BJ (cell line): ENCODE results near the gene KRTAP10-1. TPM values are rescaled to one million over a fixed set of nuclear protein-coding genes. Genes with fewer than 3 reads are reported as not detected.

ENCODE experiments used
- CTCF ChIA-PET: fragments of 350-600 bp; formaldehyde crosslinking; extraction: SDS; loops from one replicate; lab custom pipeline; 2021; ENCODE audit warnings: antibody characterized with exemption, inconsistent platforms; lab: Yijun Ruan, JAX
- POLR2A ChIA-PET: fragments of 300-600 bp; sonication (Branson Sonifier 250); formaldehyde crosslinking; extraction: SDS; loops from one replicate; lab custom pipeline; 2021; ENCODE audit warnings: antibody characterized with exemption; lab: Charles Lee
- DNase-seq: peaks from one replicate; pipeline ENCODE4 v3.0.0-alpha.2; 2011; ENCODE audit warnings: low read depth
- H3K27me3 ChIP-seq: 2 replicates; pipeline ENCODE4 v1.6.0; 2011; ENCODE audit warnings: low read length; ENCODE audit not compliant: control insufficient read depth, insufficient read depth
- H3K36me3 ChIP-seq: 2 replicates; pipeline ENCODE4 v1.5.1; 2011; ENCODE audit warnings: low read length; ENCODE audit not compliant: control insufficient read depth, insufficient read depth
- H3K4me3 ChIP-seq: 2 replicates; pipeline ENCODE4 v1.5.1; 2011; ENCODE audit warnings: low read depth, mild to moderate bottlenecking, control low read depth, low read length
- polyA plus RNA-seq: library from polyadenylated mRNA; depleted of rRNA; stranded (reverse); fragments of >200 nt; gene quantifications from 2 replicates; pipeline ENCODE4 v1.2.3, GENCODE V29; 2011
- TF ChIP-seq, protein P1 (sequence below): IDR thresholded peaks from 2 replicates; pipeline ENCODE4 v1.5.1; 2011; ENCODE audit warnings: low read depth, mild to moderate bottlenecking, control low read depth, inconsistent platforms, low read length, moderate library complexity; ENCODE audit not compliant: insufficient read depth

KRTAP10-1 gene
- polyA plus RNA-seq, 1 experiment, result not detected

DNA sequence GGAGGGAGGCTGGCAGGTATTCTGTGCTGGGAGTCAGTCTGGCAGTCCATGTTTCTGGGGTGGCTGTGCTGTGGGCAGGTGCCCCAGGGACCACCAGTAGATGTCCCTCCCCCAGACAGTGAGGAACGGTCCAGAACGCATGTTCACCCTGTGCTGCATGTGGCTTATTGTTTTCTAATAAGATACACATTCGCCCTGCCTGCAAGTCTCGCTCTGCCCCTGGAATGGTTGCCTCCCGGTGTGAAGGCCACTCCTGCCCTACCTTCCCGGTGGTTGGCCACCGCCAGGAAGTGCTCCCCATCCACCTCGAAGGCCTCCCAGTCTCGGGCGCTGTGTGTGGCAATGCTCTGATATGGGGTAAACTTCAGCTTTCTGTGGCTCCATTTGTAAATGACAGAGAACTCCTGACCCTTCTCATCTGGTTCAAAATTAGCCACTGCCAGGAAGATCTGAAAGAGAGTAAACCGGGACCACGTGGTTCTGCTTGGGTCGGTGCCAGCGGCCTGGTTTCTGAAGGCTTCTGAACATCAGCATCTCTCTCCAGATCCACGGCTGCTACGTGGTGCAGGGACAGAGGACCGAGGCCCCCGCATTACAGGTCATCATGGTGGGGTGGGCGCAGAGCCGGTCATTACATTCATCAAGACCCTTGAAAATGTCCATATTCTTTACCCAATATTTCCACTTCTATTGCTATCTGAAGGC lies 14.5 kb downstream of the KRTAP10-1 start:
- no peak overlapping the region for H3K4me3 ChIP-seq
- POLR2A ChIA-PET, result no interaction called here
- TF ChIP-seq, protein P1, sequence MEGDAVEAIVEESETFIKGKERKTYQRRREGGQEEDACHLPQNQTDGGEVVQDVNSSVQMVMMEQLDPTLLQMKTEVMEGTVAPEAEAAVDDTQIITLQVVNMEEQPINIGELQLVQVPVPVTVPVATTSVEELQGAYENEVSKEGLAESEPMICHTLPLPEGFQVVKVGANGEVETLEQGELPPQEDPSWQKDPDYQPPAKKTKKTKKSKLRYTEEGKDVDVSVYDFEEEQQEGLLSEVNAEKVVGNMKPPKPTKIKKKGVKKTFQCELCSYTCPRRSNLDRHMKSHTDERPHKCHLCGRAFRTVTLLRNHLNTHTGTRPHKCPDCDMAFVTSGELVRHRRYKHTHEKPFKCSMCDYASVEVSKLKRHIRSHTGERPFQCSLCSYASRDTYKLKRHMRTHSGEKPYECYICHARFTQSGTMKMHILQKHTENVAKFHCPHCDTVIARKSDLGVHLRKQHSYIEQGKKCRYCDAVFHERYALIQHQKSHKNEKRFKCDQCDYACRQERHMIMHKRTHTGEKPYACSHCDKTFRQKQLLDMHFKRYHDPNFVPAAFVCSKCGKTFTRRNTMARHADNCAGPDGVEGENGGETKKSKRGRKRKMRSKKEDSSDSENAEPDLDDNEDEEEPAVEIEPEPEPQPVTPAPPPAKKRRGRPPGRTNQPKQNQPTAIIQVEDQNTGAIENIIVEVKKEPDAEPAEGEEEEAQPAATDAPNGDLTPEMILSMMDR, result no peak
- DNase-seq, result no peak
- no peaks in the 10 kb centered on the region for H3K27me3 ChIP-seq
- CTCF ChIA-PET, result no interaction called here
- H3K36me3 ChIP-seq, result no peaks in the 10 kb centered on the region

DNA sequence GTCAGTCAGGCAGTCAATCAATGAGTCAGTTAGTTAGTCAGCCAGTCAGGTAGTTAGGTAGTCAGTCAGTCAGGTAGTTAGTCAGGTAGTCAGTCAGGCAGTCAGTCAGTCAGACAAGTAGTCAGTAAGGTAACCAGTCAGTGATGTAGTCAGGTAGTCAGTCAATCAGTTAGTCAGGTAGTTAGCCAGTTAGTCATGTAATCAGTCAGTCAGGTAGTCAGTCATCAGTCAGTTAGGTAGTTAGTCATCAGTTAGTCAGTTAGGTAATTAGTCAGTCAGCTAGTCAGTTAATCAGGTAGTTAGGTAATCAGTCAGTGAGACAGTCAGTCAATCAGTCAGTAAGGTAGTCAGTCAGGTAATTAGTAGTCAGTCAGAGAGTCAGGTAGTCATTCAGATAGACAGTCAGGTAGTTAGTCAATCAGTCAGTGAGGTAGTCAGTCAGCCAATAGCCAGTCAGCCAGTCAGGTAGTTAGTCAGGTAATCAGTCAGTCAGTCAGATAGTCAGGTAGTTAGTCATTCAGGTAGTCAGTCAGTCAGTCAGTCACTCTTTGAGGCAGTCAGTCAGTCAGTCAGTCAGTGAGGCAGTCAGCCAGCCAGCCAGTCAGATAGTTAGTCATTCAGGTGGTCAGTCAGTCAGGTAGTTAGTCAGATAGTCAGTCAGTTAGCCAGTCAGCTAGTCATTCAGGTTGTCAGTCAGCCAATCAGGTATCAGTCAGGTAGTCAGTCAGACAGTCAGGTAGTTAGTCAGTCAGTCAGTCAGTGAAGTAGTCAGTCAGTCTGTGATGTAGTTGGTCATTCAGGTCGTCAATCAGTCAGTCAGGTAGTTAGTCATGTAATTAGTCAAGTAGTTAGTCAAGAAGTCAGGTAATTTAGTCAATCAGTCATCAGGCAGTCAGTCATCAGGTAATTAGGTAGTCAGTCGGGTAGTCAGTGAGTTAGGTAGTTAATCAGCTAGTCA lies 15.3 kb downstream of the KRTAP10-1 start:
- DNase-seq, result no peak
- ChIA-PET POLR2A (no interaction called here), CTCF (no interaction called here)
- TF ChIP-seq, protein P1, result no peak
- no peaks in the 10 kb centered on the region for H3K36me3 ChIP-seq
- H3K27me3 ChIP-seq, result no peaks in the 10 kb centered on the region
- no peak overlapping the region for H3K4me3 ChIP-seq

DNA sequence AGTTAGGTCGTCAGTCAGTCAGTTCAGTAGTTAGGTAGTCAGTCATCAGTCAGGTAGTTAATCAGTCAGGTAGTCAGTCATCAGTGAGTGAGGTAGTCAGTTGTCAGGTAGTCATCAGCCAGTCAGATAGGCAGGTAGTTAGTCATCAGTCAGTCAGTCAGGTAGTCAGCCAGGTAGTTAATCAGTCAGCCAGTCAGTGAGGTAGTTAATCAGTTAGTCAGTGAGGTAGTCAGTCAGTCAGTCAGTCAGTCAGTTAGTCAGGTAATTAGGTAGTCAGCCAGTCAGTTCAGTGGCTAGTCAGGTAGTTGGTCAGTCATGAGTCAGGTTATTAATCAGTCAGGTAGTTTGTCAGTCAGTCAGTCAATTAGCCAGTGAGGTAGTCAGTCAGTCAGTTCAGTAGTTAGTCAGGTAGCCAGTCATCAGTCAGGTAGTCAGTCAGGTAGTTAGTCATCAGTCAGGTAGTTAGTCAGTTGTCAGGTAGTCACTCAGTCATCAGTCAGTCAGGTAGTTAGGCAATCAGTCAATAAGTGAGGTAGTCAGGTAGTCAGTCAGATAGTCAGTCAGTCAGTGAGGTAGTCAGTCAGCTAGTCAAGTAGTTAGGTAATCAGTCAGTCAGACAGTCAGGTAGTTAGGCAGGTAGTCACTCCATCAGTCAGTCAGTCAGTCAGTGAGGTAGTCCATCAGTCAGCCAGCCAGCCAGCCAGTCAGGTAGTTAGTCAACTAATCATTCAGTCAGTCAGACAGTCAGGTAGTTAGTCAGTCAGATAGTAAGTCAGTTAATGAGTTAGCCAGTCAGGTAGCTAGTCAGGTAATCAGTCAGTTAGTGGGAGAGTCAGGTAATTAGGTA lies 16.2 kb downstream of the KRTAP10-1 start:
- TF ChIP-seq, protein P1, result no peak
- no peaks in the 10 kb centered on the region for H3K27me3 ChIP-seq
- DNase-seq, result no peak
- H3K4me3 ChIP-seq, result no peak overlapping the region
- ChIA-PET CTCF (no interaction called here), POLR2A (no interaction called here)
- no peaks in the 10 kb centered on the region for H3K36me3 ChIP-seq

DNA sequence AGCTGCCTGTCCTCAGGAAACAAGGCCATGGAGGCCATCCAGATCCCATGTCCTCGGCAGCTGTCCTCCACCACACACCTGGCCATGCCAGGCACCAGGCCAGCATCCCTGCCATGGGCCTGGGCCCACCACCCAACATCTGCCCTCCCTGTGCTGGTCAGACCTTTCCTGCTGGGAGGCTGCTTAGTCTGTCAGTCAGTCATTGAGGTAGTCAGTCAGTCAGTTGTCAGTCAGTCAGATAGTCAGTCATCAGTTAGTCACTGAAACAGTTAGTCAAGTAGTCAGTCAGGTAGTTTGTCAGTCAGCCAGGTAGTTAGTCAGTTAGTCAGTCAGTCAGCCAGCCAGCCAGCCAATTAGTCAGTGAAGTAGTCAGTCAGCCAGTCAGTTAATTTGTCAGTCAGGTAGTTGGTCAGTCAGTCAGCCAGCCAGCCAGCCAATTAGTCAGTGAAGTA lies 17.2 kb downstream of the KRTAP10-1 start:
- CTCF ChIA-PET, result interaction anchor here (0.9 kb wide), 1 partner anchor 25 kb away, joined by 3 read pairs; no protein-coding TSS in a partner anchor

More for the DNA sequence above, 17.2 kb downstream of the KRTAP10-1 start:
- Histone ChIP-seq H3K4me3 (no peak overlapping the region), H3K27me3 (no peaks in the 10 kb centered on the region), H3K36me3 (no peaks in the 10 kb centered on the region)
- no peak for DNase-seq
- POLR2A ChIA-PET, result no interaction called here
- TF ChIP-seq, protein P1, result no peak
